Smooth muscle cell (in vitro differentiated cells): Measurements from ENCODE around the gene GIPR. TPM values are rescaled to one million over a fixed set of nuclear protein-coding genes. Genes with fewer than 3 reads are reported as not detected.

Experiments
- DNase-seq: peaks from one replicate; lab custom pipeline; 2025; ENCODE audit not compliant: unreplicated experiment; lab: John Stamatoyannopoulos, UW
- H2AFZ ChIP-seq: fragments of 200-600 bp; sonication (generic); 2 replicates; pipeline ENCODE4 v1.6.0; 2016; ENCODE audit warnings: antibody characterized with exemption, low read depth, mild to moderate bottlenecking
- H3F3A ChIP-seq: fragments of 200-600 bp; sonication (generic); 2 replicates; pipeline ENCODE4 v1.6.0; 2017; ENCODE audit warnings: antibody characterized with exemption, low read depth
- H3K27ac ChIP-seq: fragments of 200-600 bp; sonication (generic); 2 replicates; pipeline ENCODE4 v1.5.1; 2016; ENCODE audit warnings: low read depth, mild to moderate bottlenecking
- H3K27me3 ChIP-seq: fragments of 200-600 bp; sonication (generic); 2 replicates; pipeline ENCODE4 v1.6.1; 2016; ENCODE audit warnings: low read depth, mild to moderate bottlenecking
- H3K36me3 ChIP-seq: fragments of 200-600 bp; sonication (generic); 2 replicates; pipeline ENCODE4 v1.5.1; 2016; ENCODE audit warnings: low read depth
- H3K4me1 ChIP-seq: fragments of 200-600 bp; sonication (generic); 2 replicates; pipeline ENCODE4 v1.5.1; 2016; ENCODE audit warnings: low read depth
- H3K4me2 ChIP-seq: fragments of 200-600 bp; sonication (generic); 2 replicates; pipeline ENCODE4 v1.6.0; 2016; ENCODE audit warnings: mild to moderate bottlenecking
- H3K4me3 ChIP-seq: fragments of 200-600 bp; sonication (generic); 2 replicates; pipeline ENCODE4 v1.5.1; 2016; ENCODE audit warnings: mild to moderate bottlenecking
- H3K79me2 ChIP-seq: fragments of 200-600 bp; sonication (generic); 2 replicates; pipeline ENCODE4 v1.6.0; 2016; ENCODE audit warnings: low read depth, mild to moderate bottlenecking
- H3K9ac ChIP-seq: fragments of 200-600 bp; sonication (generic); 2 replicates; pipeline ENCODE4 v1.6.0; 2016; ENCODE audit warnings: low read depth
- H3K9me3 ChIP-seq: fragments of 200-600 bp; sonication (generic); replicated peaks from 2 replicates; pipeline ENCODE4 v1.5.1; 2016; ENCODE audit warnings: low read depth
- H4K20me1 ChIP-seq: fragments of 200-600 bp; sonication (generic); 2 replicates; pipeline ENCODE4 v1.6.0; 2016; ENCODE audit warnings: low read depth
- WGBS: methylation state at CpG from one replicate; pipeline ENCODE4 v1.1.7; 2016; ENCODE audit warnings: low lambda C conversion rate; 5-methylcytosine and 5-hydroxymethylcytosine counted together
- polyA plus RNA-seq: library from polyadenylated mRNA; unstranded; fragments of >200 nt; fragmentation: Nextera tagmentation; extraction: Ambion mirVana; gene quantifications from 2 replicates; pipeline ENCODE4 v1.2.1, GENCODE V29; 2016
- total RNA-seq: library from RNA; depleted of rRNA; stranded (reverse); fragments of >200 nt; gene quantifications from 2 replicates; pipeline ENCODE4 v1.2.3, GENCODE V29; 2014
- TF ChIP-seq, protein P1 (sequence below): fragments of 200-600 bp; sonication (generic); IDR thresholded peaks from 2 replicates; pipeline ENCODE4 v1.5.1; 2017; ENCODE audit warnings: borderline replicate concordance, mild to moderate bottlenecking, antibody characterized with exemption; ENCODE audit not compliant: insufficient read depth, poor library complexity, severe bottlenecking

The GIPR gene
- total and polyA plus RNA-seq, 2 experiments from 2014 or later, result 0.99 to 2.4 TPM

DNA sequence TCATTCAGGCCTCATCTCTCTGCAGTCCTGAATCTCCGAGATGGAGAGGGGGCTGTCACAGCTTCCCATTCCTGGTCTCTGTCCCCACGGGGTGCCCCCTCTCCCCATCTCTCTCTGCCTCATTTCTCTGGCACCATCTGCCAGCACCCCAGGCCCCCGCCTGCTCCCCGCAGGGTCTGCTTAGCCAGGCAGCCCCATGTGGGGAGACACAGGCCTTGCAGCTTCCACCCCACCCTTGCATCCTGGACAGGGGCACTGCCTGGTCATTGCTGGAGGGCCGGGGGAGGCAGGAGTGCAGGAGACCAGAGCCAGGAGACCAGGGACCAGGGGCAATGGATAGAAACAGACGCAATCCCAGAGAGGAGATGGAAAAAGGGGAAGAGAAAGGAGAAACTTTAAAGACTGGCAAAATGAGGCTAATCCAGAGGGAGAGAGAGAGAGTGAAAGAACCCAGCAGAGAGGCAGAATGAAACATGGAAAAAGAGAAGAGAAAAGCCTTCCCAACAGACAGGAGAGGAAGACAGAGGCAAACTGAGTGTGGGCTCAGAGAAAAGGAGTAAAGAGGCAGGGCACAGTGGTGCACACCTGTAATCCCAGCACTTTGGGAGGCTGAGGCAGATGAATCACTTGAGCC lies 8.8 kb upstream of the GIPR start:
- no peak for DNase-seq
- no peaks in the 10 kb centered on the region for H3K27me3 ChIP-seq
- no peak overlapping the region for H3K4me3 ChIP-seq
- H2AFZ ChIP-seq, result no peak overlapping the region
- H3K4me2 ChIP-seq, result no peak overlapping the region
- H3K36me3 ChIP-seq, result no peaks in the 10 kb centered on the region
- H3K27ac ChIP-seq, result no peak overlapping the region
- H3K9me3 ChIP-seq, result no peaks in the 10 kb centered on the region
- no peak overlapping the region for H3K9ac ChIP-seq
- H3K4me1 ChIP-seq, result peaks cover 7% of the 10 kb centered on the region
- no peaks in the 10 kb centered on the region for H3F3A ChIP-seq
- H3K79me2 ChIP-seq, result no peaks in the 10 kb centered on the region
- 83% methylated on average over 6 of the region's 6 CpGs for WGBS
- no peaks in the 10 kb centered on the region for H4K20me1 ChIP-seq
- TF ChIP-seq, protein P1, sequence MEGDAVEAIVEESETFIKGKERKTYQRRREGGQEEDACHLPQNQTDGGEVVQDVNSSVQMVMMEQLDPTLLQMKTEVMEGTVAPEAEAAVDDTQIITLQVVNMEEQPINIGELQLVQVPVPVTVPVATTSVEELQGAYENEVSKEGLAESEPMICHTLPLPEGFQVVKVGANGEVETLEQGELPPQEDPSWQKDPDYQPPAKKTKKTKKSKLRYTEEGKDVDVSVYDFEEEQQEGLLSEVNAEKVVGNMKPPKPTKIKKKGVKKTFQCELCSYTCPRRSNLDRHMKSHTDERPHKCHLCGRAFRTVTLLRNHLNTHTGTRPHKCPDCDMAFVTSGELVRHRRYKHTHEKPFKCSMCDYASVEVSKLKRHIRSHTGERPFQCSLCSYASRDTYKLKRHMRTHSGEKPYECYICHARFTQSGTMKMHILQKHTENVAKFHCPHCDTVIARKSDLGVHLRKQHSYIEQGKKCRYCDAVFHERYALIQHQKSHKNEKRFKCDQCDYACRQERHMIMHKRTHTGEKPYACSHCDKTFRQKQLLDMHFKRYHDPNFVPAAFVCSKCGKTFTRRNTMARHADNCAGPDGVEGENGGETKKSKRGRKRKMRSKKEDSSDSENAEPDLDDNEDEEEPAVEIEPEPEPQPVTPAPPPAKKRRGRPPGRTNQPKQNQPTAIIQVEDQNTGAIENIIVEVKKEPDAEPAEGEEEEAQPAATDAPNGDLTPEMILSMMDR, result no peak

GRCh38 chr19:45660636-45661035 lies 7.4 kb upstream of the GIPR start:
- no peak for DNase-seq
- 54% methylated on average over 8 of the region's 8 CpGs for WGBS
- TF ChIP-seq, protein P1, result no peak

DNA sequence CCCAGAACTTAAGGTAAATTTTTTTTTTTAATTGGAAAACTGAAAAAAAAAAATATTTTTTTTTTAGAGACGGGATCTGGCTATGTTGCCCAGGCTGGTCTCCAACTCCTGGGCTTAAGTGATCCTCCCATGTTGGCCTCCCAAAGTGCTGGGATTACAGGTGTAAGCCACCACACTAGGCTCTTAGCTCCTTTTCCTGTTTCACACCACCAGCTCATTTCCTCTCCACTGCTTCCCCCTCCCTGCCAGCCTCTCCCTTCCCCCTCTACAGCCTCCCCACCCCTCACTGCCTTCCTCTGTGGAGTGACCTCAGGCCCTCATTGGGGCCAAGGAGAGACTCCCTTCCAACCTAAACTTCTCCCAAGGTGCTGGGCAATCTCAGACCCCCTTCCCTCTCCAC lies 4.2 kb upstream of the GIPR start:
- Histone ChIP-seq H3K4me3 (no peak overlapping the region), H3K27me3 (no peaks in the 10 kb centered on the region), H3K9ac (no peak overlapping the region), H3K4me2 (no peak overlapping the region), H3F3A (no peaks in the 10 kb centered on the region), H4K20me1 (no peaks in the 10 kb centered on the region), H3K36me3 (no peaks in the 10 kb centered on the region), H3K4me1 (peaks cover 7% of the 10 kb centered on the region), H3K9me3 (no peaks in the 10 kb centered on the region), H2AFZ (no peak overlapping the region), H3K79me2 (no peaks in the 10 kb centered on the region), H3K27ac (no peak overlapping the region)
- DNase-seq, result no peak
- TF ChIP-seq, protein P1, result no peak
- 64% methylated on average over 1 of the region's 1 CpG for WGBS

More at GRCh38 chr19:45660636-45661035, 7.4 kb upstream of the GIPR start:
- Histone ChIP-seq H4K20me1 (no peaks in the 10 kb centered on the region), H3K27me3 (no peaks in the 10 kb centered on the region), H3K79me2 (no peaks in the 10 kb centered on the region), H3K9ac (no peak overlapping the region), H3K27ac (no peak overlapping the region), H3K4me1 (peaks cover 7% of the 10 kb centered on the region), H3K36me3 (no peaks in the 10 kb centered on the region), H3K4me3 (no peak overlapping the region), H3K4me2 (no peak overlapping the region), H2AFZ (no peak overlapping the region), H3F3A (no peaks in the 10 kb centered on the region), H3K9me3 (no peaks in the 10 kb centered on the region)

- H3K4me2 ChIP-seq, result no peak overlapping the region
- no peaks in the 10 kb centered on the region for H3K79me2 ChIP-seq
- no peaks in the 10 kb centered on the region for H3F3A ChIP-seq
- no peak overlapping the region for H3K4me3 ChIP-seq
- no peak overlapping the region for H3K9ac ChIP-seq
- TF ChIP-seq, protein P1, result no peak
- no peaks in the 10 kb centered on the region for H3K9me3 ChIP-seq
- DNase-seq, result no peak
- no peak overlapping the region for H2AFZ ChIP-seq
- H3K27ac ChIP-seq, result no peak overlapping the region
- no peaks in the 10 kb centered on the region for H3K27me3 ChIP-seq
- 88% methylated on average over 7 of the region's 7 CpGs for WGBS
- no peaks in the 10 kb centered on the region for H3K36me3 ChIP-seq
- peaks cover 15% of the 10 kb centered on the region for H3K4me1 ChIP-seq
- no peaks in the 10 kb centered on the region for H4K20me1 ChIP-seq
Observed at GRCh38 chr19:45664575-45664974, 3.4 kb upstream of the GIPR start.
